Neural cell (in vitro differentiated cells): ENCODE measurements around the gene TDRD12. TPM values are rescaled to one million over a fixed set of nuclear protein-coding genes. Genes with fewer than 3 reads are reported as not detected.

Experiments
- H2AFZ ChIP-seq: fragments of 200-600, 300-800 bp; sonication (generic), shearing (Covaris generic); 2 replicates; pipeline ENCODE4 v1.6.0; 2014; ENCODE audit warnings: low read depth, mild to moderate bottlenecking, antibody characterized with exemption, low read length, moderate library complexity
- H3F3A ChIP-seq: fragments of 200-600 bp; shearing (Covaris generic); 2 replicates; pipeline ENCODE4 v1.6.1; 2016; ENCODE audit warnings: mild to moderate bottlenecking, moderate library complexity, mixed read lengths, antibody characterized with exemption, low read length; ENCODE audit not compliant: insufficient read depth, poor library complexity, severe bottlenecking
- H3K27ac ChIP-seq: fragments of 200-600, 300-800 bp; sonication (generic), shearing (Covaris generic); 2 replicates; pipeline ENCODE4 v1.5.1; 2014; ENCODE audit warnings: mild to moderate bottlenecking, low read length, moderate library complexity
- H3K27me3 ChIP-seq: fragments of 300-800, 200-600 bp; sonication (generic), shearing (Covaris generic); 2 replicates; pipeline ENCODE4 v1.6.0; 2014; ENCODE audit warnings: mild to moderate bottlenecking, low read depth, low read length, moderate library complexity; ENCODE audit not compliant: insufficient read depth
- H3K36me3 ChIP-seq: fragments of 300-800, 200-600 bp; sonication (generic), shearing (Covaris generic); 2 replicates; pipeline ENCODE4 v1.5.1; 2014; ENCODE audit warnings: mild to moderate bottlenecking, antibody characterized with exemption, low read length, moderate library complexity; ENCODE audit not compliant: insufficient read depth
- H3K4me2 ChIP-seq: fragments of 300-800, 200-600 bp; sonication (generic), shearing (Covaris generic); 2 replicates; pipeline ENCODE4 v1.6.0; 2014; ENCODE audit warnings: mild to moderate bottlenecking, low read length
- H3K4me3 ChIP-seq: fragments of 300-800, 200-600 bp; sonication (generic), shearing (Covaris generic); 2 replicates; pipeline ENCODE4 v1.5.1; 2014; ENCODE audit warnings: mild to moderate bottlenecking, low read length, moderate library complexity
- H3K79me2 ChIP-seq: fragments of 200-600 bp; shearing (Covaris generic); replicated peaks from 2 replicates; pipeline ENCODE4 v1.6.0; 2014; ENCODE audit warnings: mild to moderate bottlenecking, low read length, moderate library complexity; ENCODE audit not compliant: insufficient read depth
- H3K9ac ChIP-seq: fragments of 300-800, 200-600 bp; sonication (generic), shearing (Covaris generic); 2 replicates; pipeline ENCODE4 v1.6.1; 2016; ENCODE audit warnings: mild to moderate bottlenecking, low read length, mixed read lengths
- H3K9me2 ChIP-seq: fragments of 200-600 bp; shearing (Covaris generic); 2 replicates; pipeline ENCODE4 v1.6.1; 2016; ENCODE audit warnings: mild to moderate bottlenecking, low read length, mixed read lengths; ENCODE audit not compliant: insufficient read depth
- H3K9me3 ChIP-seq: fragments of 200-600, 300-800 bp; sonication (generic), shearing (Covaris generic); 2 replicates; pipeline ENCODE4 v1.6.1; 2016; ENCODE audit warnings: mild to moderate bottlenecking, mixed run types, low read length, moderate library complexity, mixed read lengths
- H4K20me1 ChIP-seq: fragments of 200-600 bp; shearing (Covaris generic); 2 replicates; pipeline ENCODE4 v1.6.1; 2016; ENCODE audit warnings: mild to moderate bottlenecking, mixed run types; ENCODE audit not compliant: insufficient read depth
- CTCF ChIP-seq: fragments of 450-650 bp; IDR thresholded peaks from 2 replicates; pipeline ENCODE4 v1.5.1; 2014; ENCODE audit warnings: antibody characterized with exemption, mild to moderate bottlenecking, moderate library complexity; ENCODE audit not compliant: poor library complexity, severe bottlenecking
- EP300 ChIP-seq: fragments of 450-650 bp; conservative IDR thresholded peaks from 2 replicates; pipeline ENCODE4 v1.6.1; 2014; ENCODE audit warnings: antibody characterized with exemption, mild to moderate bottlenecking, moderate library complexity; ENCODE audit not compliant: poor library complexity, severe bottlenecking
- EZH2 ChIP-seq: fragments of 200-600, 300-800 bp; shearing (Covaris generic), sonication (generic); IDR thresholded peaks from 2 replicates; pipeline ENCODE4 v1.6.1; 2014; ENCODE audit warnings: antibody characterized with exemption, low read length, borderline replicate concordance, mild to moderate bottlenecking; ENCODE audit not compliant: insufficient read depth, poor library complexity, severe bottlenecking
- MXI1 ChIP-seq: fragments of 450-650 bp; conservative IDR thresholded peaks from 2 replicates; pipeline ENCODE4 v1.6.1; 2014; ENCODE audit warnings: antibody characterized with exemption, mild to moderate bottlenecking; ENCODE audit not compliant: poor library complexity, severe bottlenecking
- POLR2AphosphoS5 ChIP-seq: IDR thresholded peaks from 2 replicates; pipeline ENCODE4 v1.6.1; 2012
- RAD21 ChIP-seq: fragments of 450-650 bp; conservative IDR thresholded peaks from 2 replicates; pipeline ENCODE4 v1.6.1; 2014; ENCODE audit warnings: antibody characterized with exemption, mild to moderate bottlenecking, moderate library complexity
- REST ChIP-seq: IDR thresholded peaks from 2 replicates; pipeline ENCODE4 v1.6.1; 2012; ENCODE audit warnings: borderline replicate concordance
- SMC3 ChIP-seq: fragments of 450-650 bp; conservative IDR thresholded peaks from 2 replicates; pipeline ENCODE4 v1.6.1; 2014; ENCODE audit warnings: antibody characterized with exemption, mild to moderate bottlenecking, moderate library complexity; ENCODE audit not compliant: poor library complexity
- TAF1 ChIP-seq: IDR thresholded peaks from 2 replicates; pipeline ENCODE4 v1.6.1; 2012; ENCODE audit warnings: low read depth
- polyA plus RNA-seq: library from polyadenylated mRNA; depleted of rRNA; stranded (reverse); fragments of >200 nt; gene quantifications from 2 replicates; pipeline ENCODE4 v1.2.3, GENCODE V29; 2014

TDRD12 gene
- polyA plus RNA-seq, 1 donor from 2014 or later: 9.2 TPM

- Histone ChIP-seq H3K9me3 (no peaks in the 10 kb centered on the region), H3K9ac (no peak overlapping the region), H3K4me2 (no peak overlapping the region), H3K79me2 (no peaks in the 10 kb centered on the region), H2AFZ (no peak overlapping the region), H3K27me3 (no peaks in the 10 kb centered on the region), H3K4me3 (no peak overlapping the region), H3K27ac (no peak overlapping the region), H3F3A (no peaks in the 10 kb centered on the region), H3K9me2 (no peaks in the 10 kb centered on the region), H4K20me1 (no peaks in the 10 kb centered on the region), H3K36me3 (no peaks in the 10 kb centered on the region)
- no peak for TF ChIP-seq REST
- TF ChIP-seq CTCF: no peak
- TF ChIP-seq SMC3: no peak
- TF ChIP-seq MXI1: no peak
- no peak for TF ChIP-seq POLR2AphosphoS5
- no peak for TF ChIP-seq EP300
- TF ChIP-seq TAF1: no peak
- TF ChIP-seq EZH2: no peak
- TF ChIP-seq RAD21: no peak
Measured at GRCh38 chr19:32720936-32721250, 1.3 kb downstream of the TDRD12 start.

- no peaks in the 10 kb centered on the region for H4K20me1 ChIP-seq
- no peaks in the 10 kb centered on the region for H3K36me3 ChIP-seq
- no peaks in the 10 kb centered on the region for H3K9me3 ChIP-seq
- TF ChIP-seq CTCF (no peak), RAD21 (no peak), MXI1 (no peak), REST (no peak), SMC3 (no peak), EZH2 (no peak), TAF1 (no peak), EP300 (no peak), POLR2AphosphoS5 (no peak)
- H2AFZ ChIP-seq: no peak overlapping the region
- H3K27ac ChIP-seq: no peak overlapping the region
- H3K4me2 ChIP-seq: no peak overlapping the region
- H3K79me2 ChIP-seq: no peaks in the 10 kb centered on the region
- H3K4me3 ChIP-seq: no peak overlapping the region
- H3K9ac ChIP-seq: no peak overlapping the region
- H3K9me2 ChIP-seq: no peaks in the 10 kb centered on the region
- no peaks in the 10 kb centered on the region for H3K27me3 ChIP-seq
- H3F3A ChIP-seq: no peaks in the 10 kb centered on the region
Measured at GRCh38 chr19:32735936-32736335, 16.4 kb downstream of the TDRD12 start.
